Right atrium auricular region (tissue), 2 donors: ENCODE data around the gene TEX44. TPM values are rescaled to one million over a fixed set of nuclear protein-coding genes. Genes with fewer than 3 reads are reported as not detected.
"Not testable (repeated sequence)": the region's sequence is repeated elsewhere in the genome, so short reads cannot be mapped to it uniquely, and the experiment has no call there.

ENCODE experiments used
- DNase-seq: peaks from one replicate; pipeline ENCODE4 v3.0.0-alpha.2; 2019; ENCODE audit warnings: low spot score
- H3K27ac ChIP-seq, 2 donors: fragments of 200-600 bp; sonication (generic); 1 replicate in 1 of 2; 2 replicates in 1 of 2; pipeline ENCODE4 v1.5.1; 2016 to 2019
- H3K27me3 ChIP-seq, 2 donors: fragments of 200-600 bp; sonication (generic); one replicate each; pipeline versions ENCODE4 v1.5.1 to v1.6.0; 2017 to 2019
- H3K36me3 ChIP-seq: fragments of 200-600 bp; sonication (generic); one replicate; pipeline ENCODE4 v1.5.1; 2016
- H3K4me1 ChIP-seq, 2 donors: fragments of 200-600 bp; sonication (generic); one replicate each; pipeline versions ENCODE4 v1.5.1 to v1.6.0; 2017 to 2019
- H3K4me3 ChIP-seq, 2 donors: fragments of 200-600 bp; sonication (generic); 1 replicate in 1 of 2; 2 replicates in 1 of 2; pipeline ENCODE4 v1.5.1; 2017 to 2019; ENCODE audit warnings: mild to moderate bottlenecking in 1 of 2, moderate library complexity in 1 of 2
- H3K9me3 ChIP-seq, 2 donors: fragments of 200-600 bp; sonication (generic); one replicate each; pipeline ENCODE4 v1.5.1; 2019
- CTCF ChIP-seq, 2 donors: fragments of 200-600 bp; sonication (generic); IDR thresholded peaks; one replicate each; pipeline ENCODE4 v1.5.1; 2019; ENCODE audit warnings: antibody characterized with exemption in 2 of 2
- total RNA-seq, 2 donors: library from RNA; depleted of rRNA; stranded (reverse); fragments of >200 nt; gene quantifications; one replicate each; pipeline ENCODE4 v1.1.0, GENCODE V29; 2016

Gene TEX44
- total RNA-seq, 2 donors from 2014 or later = not detected

GRCh38 chr2:231576465-231576864 lies 16.2 kb upstream of the TEX44 start:
- no peak overlapping the region for H3K27ac ChIP-seq
- no peak overlapping the region for H3K4me3 ChIP-seq
- H3K27me3 ChIP-seq = no peaks in the 10 kb centered on the region
- TF ChIP-seq CTCF (IDR thresholded peaks at IDR 0.05) = no peak
- H3K4me1 ChIP-seq = no peaks in the 10 kb centered on the region
- no peaks in the 10 kb centered on the region for H3K36me3 ChIP-seq
- H3K9me3 ChIP-seq = no peaks in the 10 kb centered on the region
- no peak for DNase-seq

GRCh38 chr2:231578655-231579054 lies 14.0 kb upstream of the TEX44 start:
- not testable (repeated sequence) for H3K4me3 ChIP-seq, H3K27ac ChIP-seq, H3K4me1 ChIP-seq, H3K9me3 ChIP-seq, H3K27me3 ChIP-seq, H3K36me3 ChIP-seq, DNase-seq

- Histone ChIP-seq H3K36me3 (no peaks in the 10 kb centered on the region), H3K4me3 (no peak overlapping the region), H3K27me3 (no peaks in the 10 kb centered on the region), H3K9me3 (no peaks in the 10 kb centered on the region), H3K4me1 (no peaks in the 10 kb centered on the region), H3K27ac (no peak overlapping the region)
- TF ChIP-seq CTCF (IDR thresholded peaks at IDR 0.05) = no peak
- DNase-seq = no peak
These were observed 13.1 kb upstream of the TEX44 start for GRCh38 chr2:231579560-231579959.

- H3K27ac ChIP-seq = no peak overlapping the region
- H3K4me3 ChIP-seq = no peak overlapping the region
- no peak for DNase-seq
- no peaks in the 10 kb centered on the region for H3K4me1 ChIP-seq
- H3K27me3 ChIP-seq = no peaks in the 10 kb centered on the region
- no peaks in the 10 kb centered on the region for H3K36me3 ChIP-seq
- H3K9me3 ChIP-seq = no peaks in the 10 kb centered on the region
- no peak for TF ChIP-seq CTCF (IDR thresholded peaks at IDR 0.05)
These were observed 11.3 kb upstream of the TEX44 start for GRCh38 chr2:231581328-231581727.

GRCh38 chr2:231583982-231584381 lies 8.7 kb upstream of the TEX44 start:
- no peak for DNase-seq
- Histone ChIP-seq H3K27ac (no peak overlapping the region), H3K27me3 (no peaks in the 10 kb centered on the region), H3K36me3 (no peaks in the 10 kb centered on the region), H3K9me3 (no peaks in the 10 kb centered on the region), H3K4me3 (no peak overlapping the region), H3K4me1 (no peaks in the 10 kb centered on the region)
- TF ChIP-seq CTCF (IDR thresholded peaks at IDR 0.05) = no peak

- not testable (repeated sequence) for H3K36me3 ChIP-seq, H3K9me3 ChIP-seq, H3K27me3 ChIP-seq, H3K4me3 ChIP-seq, DNase-seq, H3K27ac ChIP-seq, H3K4me1 ChIP-seq
These were observed 4.9 kb upstream of the TEX44 start for GRCh38 chr2:231587744-231588143.

GRCh38 chr2:231589656-231590055 lies 3.0 kb upstream of the TEX44 start:
- no peak overlapping the region for H3K4me3 ChIP-seq
- H3K27ac ChIP-seq = no peak overlapping the region
- no peaks in the 10 kb centered on the region for H3K27me3 ChIP-seq
- TF ChIP-seq CTCF (IDR thresholded peaks at IDR 0.05) = no peak
- no peaks in the 10 kb centered on the region for H3K4me1 ChIP-seq
- no peak for DNase-seq
- H3K9me3 ChIP-seq = no peaks in the 10 kb centered on the region
- no peaks in the 10 kb centered on the region for H3K36me3 ChIP-seq
